ENCODE results near the gene NEMF.

DNA sequence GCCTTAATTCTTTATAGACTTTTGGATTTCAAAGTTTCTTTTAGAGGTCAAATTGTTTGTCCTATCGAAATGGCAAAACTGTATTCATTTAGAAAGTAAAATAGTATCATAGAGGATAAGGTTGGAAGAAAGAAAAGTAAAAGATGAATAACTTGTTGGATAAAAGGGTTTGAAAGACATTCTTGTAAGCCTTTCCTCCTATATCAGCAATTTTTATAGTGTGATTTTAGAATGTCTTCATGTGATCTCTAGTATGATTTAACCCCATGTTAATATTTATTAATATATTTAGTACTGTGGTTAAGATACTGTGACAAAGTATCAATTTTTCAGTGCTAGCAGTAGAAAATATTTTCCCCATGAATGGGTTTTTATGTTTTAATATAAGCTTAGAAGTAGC is 44.8 kb upstream of the NEMF start:
- no peak for TF ChIP-seq EZH2 (IDR thresholded peaks at IDR 0.05; ENCODE audit: borderline replicate concordance, insufficient read depth, low read depth, low read length, poor library complexity, severe bottlenecking)
- TF ChIP-seq, protein P1, sequence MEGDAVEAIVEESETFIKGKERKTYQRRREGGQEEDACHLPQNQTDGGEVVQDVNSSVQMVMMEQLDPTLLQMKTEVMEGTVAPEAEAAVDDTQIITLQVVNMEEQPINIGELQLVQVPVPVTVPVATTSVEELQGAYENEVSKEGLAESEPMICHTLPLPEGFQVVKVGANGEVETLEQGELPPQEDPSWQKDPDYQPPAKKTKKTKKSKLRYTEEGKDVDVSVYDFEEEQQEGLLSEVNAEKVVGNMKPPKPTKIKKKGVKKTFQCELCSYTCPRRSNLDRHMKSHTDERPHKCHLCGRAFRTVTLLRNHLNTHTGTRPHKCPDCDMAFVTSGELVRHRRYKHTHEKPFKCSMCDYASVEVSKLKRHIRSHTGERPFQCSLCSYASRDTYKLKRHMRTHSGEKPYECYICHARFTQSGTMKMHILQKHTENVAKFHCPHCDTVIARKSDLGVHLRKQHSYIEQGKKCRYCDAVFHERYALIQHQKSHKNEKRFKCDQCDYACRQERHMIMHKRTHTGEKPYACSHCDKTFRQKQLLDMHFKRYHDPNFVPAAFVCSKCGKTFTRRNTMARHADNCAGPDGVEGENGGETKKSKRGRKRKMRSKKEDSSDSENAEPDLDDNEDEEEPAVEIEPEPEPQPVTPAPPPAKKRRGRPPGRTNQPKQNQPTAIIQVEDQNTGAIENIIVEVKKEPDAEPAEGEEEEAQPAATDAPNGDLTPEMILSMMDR (IDR thresholded peaks at IDR 0.05) = no peak

Measured in B cell (primary cell).